SK-N-SH (cell line): ENCODE data around the gene ETHE1. TPM values are rescaled to one million over a fixed set of nuclear protein-coding genes. Genes with fewer than 3 reads are reported as not detected.

Experiments used
- CTCF ChIA-PET: fragments of 300-600, 350-600 bp; formaldehyde crosslinking; extraction: SDS; loops from one replicate; lab custom pipeline; 2021; lab: Yijun Ruan, JAX
- POLR2A ChIA-PET: fragments of 350-600 bp; sonication (Branson Sonifier 250); formaldehyde crosslinking; extraction: SDS; loops from one replicate; lab custom pipeline; 2020; ENCODE audit warnings: antibody characterized with exemption, inconsistent platforms; lab: Yijun Ruan, JAX
- DNase-seq: peaks from one replicate; pipeline ENCODE4 v3.0.0; 2012
- H2AFZ ChIP-seq: fragments of 200-600 bp; sonication (generic); 2 replicates; pipeline ENCODE4 v1.8.1; 2016; ENCODE audit warnings: antibody characterized with exemption, mild to moderate bottlenecking, low read depth
- H3F3A ChIP-seq: fragments of 200-600 bp; sonication (generic); replicated peaks from 2 replicates; pipeline ENCODE3; 2016; ENCODE audit warnings: antibody characterized with exemption, mild to moderate bottlenecking; ENCODE audit not compliant: insufficient read depth
- H3K27ac ChIP-seq, 2 experiments: fragments of 200-500 bp in 1 of 2; fragments of 200-600 bp in 1 of 2; sonication (Bioruptor generic) in 1 of 2; sonication (generic), shearing (Covaris generic) in 1 of 2; 2 replicates each; pipeline versions ENCODE4 v1.5.1 to v1.6.1; 2014 to 2016; ENCODE audit warnings: low read depth in 2 of 2, inconsistent platforms in 1 of 2, low read length in 1 of 2, mild to moderate bottlenecking in 1 of 2, mixed read lengths in 1 of 2
- H3K27me3 ChIP-seq: fragments of 200-600 bp; sonication (generic), shearing (Covaris generic); 2 replicates; pipeline ENCODE4 v1.6.1; 2016; ENCODE audit warnings: mixed run types; ENCODE audit not compliant: insufficient read depth
- H3K36me3 ChIP-seq, 2 experiments: fragments of 200-500 bp in 1 of 2; fragments of 200-600 bp in 1 of 2; sonication (Bioruptor generic) in 1 of 2; sonication (generic) in 1 of 2; replicated peaks in 1 of 2; 2 replicates each; pipeline versions ENCODE3 to v1.5.1; 2014 to 2016; ENCODE audit warnings: low read length in 1 of 2, mild to moderate bottlenecking in 1 of 2; ENCODE audit not compliant: insufficient read depth in 2 of 2, control insufficient read depth in 1 of 2
- H3K4me1 ChIP-seq, 2 experiments: fragments of 200-500 bp in 1 of 2; fragments of 200-600 bp in 1 of 2; sonication (Bioruptor generic) in 1 of 2; sonication (generic), shearing (Covaris generic) in 1 of 2; 2 replicates each; pipeline versions ENCODE4 v1.5.1 to v1.6.1; 2014 to 2016; ENCODE audit warnings: low read depth in 1 of 2, low read length in 1 of 2, mixed run types in 1 of 2; ENCODE audit not compliant: insufficient read depth in 2 of 2, control insufficient read depth in 1 of 2
- H3K4me2 ChIP-seq: fragments of 200-600 bp; sonication (generic), shearing (Covaris generic); 2 replicates; pipeline ENCODE4 v1.6.1; 2017; ENCODE audit warnings: mixed run types
- H3K4me3 ChIP-seq, 2 experiments: fragments of 200-500 bp in 1 of 2; fragments of 200-600 bp in 1 of 2; sonication (Bioruptor generic) in 1 of 2; sonication (generic), shearing (Covaris generic) in 1 of 2; 2 replicates each; pipeline versions ENCODE4 v1.5.1 to v1.8.1; 2014 to 2016; ENCODE audit warnings: low read depth in 2 of 2, inconsistent platforms in 1 of 2, low read length in 1 of 2, mild to moderate bottlenecking in 1 of 2, mixed read lengths in 1 of 2, moderate library complexity in 1 of 2
- H3K79me2 ChIP-seq: fragments of 200-600 bp; sonication (generic); 2 replicates; pipeline ENCODE4 v1.8.1; 2017; ENCODE audit warnings: mild to moderate bottlenecking; ENCODE audit not compliant: insufficient read depth
- H3K9ac ChIP-seq: fragments of 200-600 bp; sonication (generic); 2 replicates; pipeline ENCODE4 v1.6.1; 2017; ENCODE audit warnings: mixed run types
- H3K9me2 ChIP-seq: fragments of 200-600 bp; sonication (generic); 2 replicates; pipeline ENCODE4 v1.6.1; 2017; ENCODE audit warnings: mixed run types
- H3K9me3 ChIP-seq: fragments of 200-600 bp; sonication (generic); 2 replicates; pipeline ENCODE4 v1.6.1; 2017; ENCODE audit warnings: mixed run types, mild to moderate bottlenecking, moderate library complexity
- H4K20me1 ChIP-seq: fragments of 200-600 bp; sonication (generic); 2 replicates; pipeline ENCODE4 v1.6.1; 2017; ENCODE audit warnings: mild to moderate bottlenecking, mixed run types; ENCODE audit not compliant: insufficient read depth
- CHD2 ChIP-seq: fragments of 150-350 bp; IDR thresholded peaks from 2 replicates; pipeline ENCODE4 v1.6.1; 2018; ENCODE audit warnings: low read length; ENCODE audit not compliant: partially characterized antibody
- EP300 ChIP-seq, 2 experiments: IDR thresholded peaks; 2 replicates each; pipeline versions ENCODE4 v1.4.0 to v1.6.1; 2012; ENCODE audit warnings: borderline replicate concordance in 1 of 2, low read depth in 1 of 2, low read length in 1 of 2
- EZH2phosphoT487 ChIP-seq: fragments of 200-600 bp; sonication (generic); IDR thresholded peaks from 2 replicates; pipeline ENCODE4 v1.6.1; 2017; ENCODE audit warnings: low read depth, mixed run types, mild to moderate bottlenecking, antibody characterized with exemption, moderate library complexity, borderline replicate concordance
- FOSL2 ChIP-seq: IDR thresholded peaks from 2 replicates; pipeline ENCODE4 v1.4.0; 2012; ENCODE audit warnings: low read depth, mild to moderate bottlenecking, moderate library complexity, borderline replicate concordance
- FOXJ3 ChIP-seq: sonication (generic); formaldehyde crosslinking; IDR thresholded peaks from 2 replicates; pipeline ENCODE4 v1.5.1; 2020; ENCODE audit warnings: mild to moderate bottlenecking, missing genetic modification reagents
- GATA2 ChIP-seq: sonication (generic); formaldehyde crosslinking; IDR thresholded peaks from 2 replicates; pipeline ENCODE4 v1.5.0; 2020; ENCODE audit warnings: mild to moderate bottlenecking, missing genetic modification reagents
- MEF2A ChIP-seq: IDR thresholded peaks from 2 replicates; pipeline ENCODE4 v1.4.0; 2012; ENCODE audit warnings: low read depth, borderline replicate concordance
- NFIC ChIP-seq: IDR thresholded peaks from 2 replicates; pipeline ENCODE4 v1.4.0; 2012; ENCODE audit warnings: borderline replicate concordance
- NRF1 ChIP-seq: IDR thresholded peaks from 2 replicates; pipeline ENCODE4 v1.6.1; 2012; ENCODE audit warnings: low read depth, mild to moderate bottlenecking, low read length
- POLR2AphosphoS5 ChIP-seq: IDR thresholded peaks from 2 replicates; pipeline ENCODE4 v1.6.1; 2012; ENCODE audit warnings: low read depth, low read length
- RAD21 ChIP-seq: IDR thresholded peaks from 2 replicates; pipeline ENCODE4 v1.6.1; 2012; ENCODE audit warnings: mild to moderate bottlenecking, low read length
- RCOR1 ChIP-seq: fragments of 150-350 bp; IDR thresholded peaks from 2 replicates; pipeline ENCODE4 v1.6.1; 2017; ENCODE audit warnings: antibody characterized with exemption, low read length
- SIN3A ChIP-seq: IDR thresholded peaks from 2 replicates; pipeline ENCODE4 v1.6.1; 2012; ENCODE audit warnings: low read depth, mild to moderate bottlenecking, low read length, moderate library complexity, borderline replicate concordance
- TAF1 ChIP-seq: IDR thresholded peaks from 2 replicates; pipeline ENCODE4 v1.6.1; 2012; ENCODE audit warnings: low read depth, mild to moderate bottlenecking, low read length, moderate library complexity, borderline replicate concordance
- TCF12 ChIP-seq: IDR thresholded peaks from 2 replicates; pipeline ENCODE4 v1.4.0; 2012
- TEAD4 ChIP-seq: IDR thresholded peaks from 2 replicates; pipeline ENCODE4 v1.4.0; 2012; ENCODE audit warnings: mild to moderate bottlenecking, borderline replicate concordance; ENCODE audit not compliant: insufficient read depth
- YY1 ChIP-seq: IDR thresholded peaks from 2 replicates; pipeline ENCODE4 v1.4.0; 2012; ENCODE audit warnings: low read depth, mild to moderate bottlenecking
- WGBS: methylation state at CpG from one replicate; pipeline ENCODE4 v1.1.6; 2017; ENCODE audit warnings: low lambda C conversion rate; 5-methylcytosine and 5-hydroxymethylcytosine counted together
- polyA plus RNA-seq, 3 experiments: library from polyadenylated mRNA; depleted of rRNA; stranded (reverse); fragments of >200 nt; gene quantifications; 2 replicates each; pipeline ENCODE4 v1.2.3, GENCODE V29; 2012
- TF ChIP-seq, protein P1 (sequence below): IDR thresholded peaks from 2 replicates; pipeline ENCODE4 v1.4.0; 2012; ENCODE audit warnings: low read depth
- TF ChIP-seq, protein P2 (sequence below): IDR thresholded peaks from 2 replicates; pipeline ENCODE4 v1.4.0; 2012; ENCODE audit warnings: low read depth, borderline replicate concordance
- TF ChIP-seq, protein P3 (sequence below): IDR thresholded peaks from 2 replicates; pipeline ENCODE4 v1.6.1; 2012; ENCODE audit warnings: mild to moderate bottlenecking, low read depth, low read length, moderate library complexity
- TF ChIP-seq, protein P4 (sequence below): fragments of 150-350 bp; IDR thresholded peaks from 2 replicates; pipeline ENCODE4 v1.6.1; 2016; ENCODE audit warnings: mild to moderate bottlenecking, low read depth, low read length
- TF ChIP-seq, protein P5 (sequence below): IDR thresholded peaks from 2 replicates; pipeline ENCODE4 v1.4.0; 2012; ENCODE audit warnings: low read depth, borderline replicate concordance

Gene ETHE1
- polyA plus RNA-seq, 1 of the 3 experiments (the other 2 are of a cell fraction): 86.2 TPM

DNA sequence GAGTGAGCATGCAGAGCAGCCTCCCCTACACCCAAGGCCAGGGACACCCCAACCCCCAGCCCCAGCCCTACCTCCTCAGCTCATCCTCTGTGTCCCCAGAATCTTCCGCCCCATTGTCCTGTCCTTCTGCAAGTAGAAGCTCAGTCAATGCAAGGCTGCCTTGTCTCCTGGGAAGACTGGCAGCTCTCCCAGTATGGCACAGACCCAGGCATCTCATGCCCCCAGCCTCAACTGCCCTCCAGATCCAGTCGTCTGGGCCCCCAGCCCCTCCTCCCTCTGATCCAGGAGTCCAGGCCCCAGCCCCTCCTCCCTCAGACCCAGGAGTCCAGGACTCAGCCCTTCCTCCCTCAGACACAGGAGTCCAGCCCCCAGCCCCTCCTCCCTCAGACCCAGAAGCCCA is 19.0 kb upstream of the ETHE1 start:
- Histone ChIP-seq H3K27ac (no peak overlapping the region), H3K9me2 (no peaks in the 10 kb centered on the region), H3K27me3 (no peaks in the 10 kb centered on the region), H3K4me1 (no peaks in the 10 kb centered on the region), H3K4me3 (no peak overlapping the region), H4K20me1 (no peaks in the 10 kb centered on the region), H3K9me3 (no peaks in the 10 kb centered on the region), H3K79me2 (no peaks in the 10 kb centered on the region), H3K36me3 (peaks cover 14 to 29% of the 10 kb centered on the region in 2 experiments)
- ChIA-PET CTCF (interaction anchor here (0.6 to 1.1 kb wide), 2 partner anchors 10 to 49 kb away, joined by 3 read pairs; no protein-coding TSS in a partner anchor), POLR2A (interaction anchor here (1.2 kb wide), 1 partner anchor 34 kb away, joined by 3 read pairs; no protein-coding TSS in a partner anchor)
- 81% methylated on average over 2 of the region's 2 CpGs for WGBS
- TF ChIP-seq POLR2AphosphoS5 (no peak), EZH2phosphoT487 (no peak), EP300 (IDR thresholded peaks at IDR 0.05; ENCODE audit: borderline replicate concordance in 1 of 2, low read depth in 1 of 2, low read length in 1 of 2) (no peak), TCF12 (no peak), GATA2 (CRISPR knock-in tag) (no peak), CHD2 (no peak), SIN3A (no peak), TEAD4 (no peak), RAD21 (no peak), TAF1 (no peak)
- TF ChIP-seq, all 33 proteins: peak for 0
- no peak overlapping the region for H3K9ac ChIP-seq
- no peak for DNase-seq
- H3K4me2 ChIP-seq: no peak overlapping the region
- peaks cover 6% of the 10 kb centered on the region for H3F3A ChIP-seq
- no peak overlapping the region for H2AFZ ChIP-seq

DNA sequence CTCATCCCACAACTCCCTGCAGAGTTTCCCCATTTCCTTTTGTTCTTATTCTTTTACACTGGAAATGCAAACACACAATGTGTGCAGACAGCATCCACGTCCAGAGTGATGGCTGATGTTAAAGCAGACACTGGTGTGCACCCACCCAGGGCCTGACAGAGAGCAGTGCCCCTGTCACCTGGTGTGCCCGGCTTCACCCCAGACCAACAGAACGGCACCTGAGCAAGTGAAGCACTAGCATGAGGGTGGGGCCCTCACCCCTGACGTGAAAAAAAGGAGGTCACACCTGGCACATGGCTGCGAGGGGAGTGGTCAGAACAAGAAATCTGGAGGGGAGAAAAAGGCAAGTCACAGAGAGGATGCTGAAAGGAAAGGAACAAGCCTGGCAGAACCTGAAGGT is 18.3 kb upstream of the ETHE1 start:
- Histone ChIP-seq H3K9ac (no peak overlapping the region), H3K4me1 (no peaks in the 10 kb centered on the region), H3K9me2 (no peaks in the 10 kb centered on the region), H3K79me2 (no peaks in the 10 kb centered on the region), H3F3A (peaks cover 6% of the 10 kb centered on the region), H4K20me1 (no peaks in the 10 kb centered on the region), H3K9me3 (no peaks in the 10 kb centered on the region), H2AFZ (no peak overlapping the region), H3K4me3 (no peak overlapping the region), H3K27me3 (no peaks in the 10 kb centered on the region), H3K4me2 (no peak overlapping the region), H3K27ac (no peak overlapping the region; a peak in 1 of 4 replicates), H3K36me3 (peaks cover 10 to 29% of the 10 kb centered on the region in 2 experiments)
- no peak for DNase-seq
- ChIA-PET POLR2A (no interaction called here), CTCF (interaction anchor here (0.6 to 1.1 kb wide), 2 partner anchors 9 to 50 kb away, joined by 3 read pairs; no protein-coding TSS in a partner anchor)
- 88% methylated on average over 5 of the region's 5 CpGs for WGBS
- TF ChIP-seq, protein P1, sequence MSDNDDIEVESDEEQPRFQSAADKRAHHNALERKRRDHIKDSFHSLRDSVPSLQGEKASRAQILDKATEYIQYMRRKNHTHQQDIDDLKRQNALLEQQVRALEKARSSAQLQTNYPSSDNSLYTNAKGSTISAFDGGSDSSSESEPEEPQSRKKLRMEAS: no peak
- no peak for TF ChIP-seq RCOR1
- TF ChIP-seq NFIC: no peak
- TF ChIP-seq YY1: no peak
- no peak for TF ChIP-seq MEF2A
- TF ChIP-seq, protein P2, sequence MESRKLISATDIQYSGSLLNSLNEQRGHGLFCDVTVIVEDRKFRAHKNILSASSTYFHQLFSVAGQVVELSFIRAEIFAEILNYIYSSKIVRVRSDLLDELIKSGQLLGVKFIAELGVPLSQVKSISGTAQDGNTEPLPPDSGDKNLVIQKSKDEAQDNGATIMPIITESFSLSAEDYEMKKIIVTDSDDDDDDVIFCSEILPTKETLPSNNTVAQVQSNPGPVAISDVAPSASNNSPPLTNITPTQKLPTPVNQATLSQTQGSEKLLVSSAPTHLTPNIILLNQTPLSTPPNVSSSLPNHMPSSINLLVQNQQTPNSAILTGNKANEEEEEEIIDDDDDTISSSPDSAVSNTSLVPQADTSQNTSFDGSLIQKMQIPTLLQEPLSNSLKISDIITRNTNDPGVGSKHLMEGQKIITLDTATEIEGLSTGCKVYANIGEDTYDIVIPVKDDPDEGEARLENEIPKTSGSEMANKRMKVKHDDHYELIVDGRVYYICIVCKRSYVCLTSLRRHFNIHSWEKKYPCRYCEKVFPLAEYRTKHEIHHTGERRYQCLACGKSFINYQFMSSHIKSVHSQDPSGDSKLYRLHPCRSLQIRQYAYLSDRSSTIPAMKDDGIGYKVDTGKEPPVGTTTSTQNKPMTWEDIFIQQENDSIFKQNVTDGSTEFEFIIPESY: no peak
- TF ChIP-seq NRF1: no peak
- TF ChIP-seq FOXJ3 (CRISPR knock-in tag): no peak
- TF ChIP-seq, protein P3, sequence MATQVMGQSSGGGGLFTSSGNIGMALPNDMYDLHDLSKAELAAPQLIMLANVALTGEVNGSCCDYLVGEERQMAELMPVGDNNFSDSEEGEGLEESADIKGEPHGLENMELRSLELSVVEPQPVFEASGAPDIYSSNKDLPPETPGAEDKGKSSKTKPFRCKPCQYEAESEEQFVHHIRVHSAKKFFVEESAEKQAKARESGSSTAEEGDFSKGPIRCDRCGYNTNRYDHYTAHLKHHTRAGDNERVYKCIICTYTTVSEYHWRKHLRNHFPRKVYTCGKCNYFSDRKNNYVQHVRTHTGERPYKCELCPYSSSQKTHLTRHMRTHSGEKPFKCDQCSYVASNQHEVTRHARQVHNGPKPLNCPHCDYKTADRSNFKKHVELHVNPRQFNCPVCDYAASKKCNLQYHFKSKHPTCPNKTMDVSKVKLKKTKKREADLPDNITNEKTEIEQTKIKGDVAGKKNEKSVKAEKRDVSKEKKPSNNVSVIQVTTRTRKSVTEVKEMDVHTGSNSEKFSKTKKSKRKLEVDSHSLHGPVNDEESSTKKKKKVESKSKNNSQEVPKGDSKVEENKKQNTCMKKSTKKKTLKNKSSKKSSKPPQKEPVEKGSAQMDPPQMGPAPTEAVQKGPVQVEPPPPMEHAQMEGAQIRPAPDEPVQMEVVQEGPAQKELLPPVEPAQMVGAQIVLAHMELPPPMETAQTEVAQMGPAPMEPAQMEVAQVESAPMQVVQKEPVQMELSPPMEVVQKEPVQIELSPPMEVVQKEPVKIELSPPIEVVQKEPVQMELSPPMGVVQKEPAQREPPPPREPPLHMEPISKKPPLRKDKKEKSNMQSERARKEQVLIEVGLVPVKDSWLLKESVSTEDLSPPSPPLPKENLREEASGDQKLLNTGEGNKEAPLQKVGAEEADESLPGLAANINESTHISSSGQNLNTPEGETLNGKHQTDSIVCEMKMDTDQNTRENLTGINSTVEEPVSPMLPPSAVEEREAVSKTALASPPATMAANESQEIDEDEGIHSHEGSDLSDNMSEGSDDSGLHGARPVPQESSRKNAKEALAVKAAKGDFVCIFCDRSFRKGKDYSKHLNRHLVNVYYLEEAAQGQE: no peak
- TF ChIP-seq, protein P4, sequence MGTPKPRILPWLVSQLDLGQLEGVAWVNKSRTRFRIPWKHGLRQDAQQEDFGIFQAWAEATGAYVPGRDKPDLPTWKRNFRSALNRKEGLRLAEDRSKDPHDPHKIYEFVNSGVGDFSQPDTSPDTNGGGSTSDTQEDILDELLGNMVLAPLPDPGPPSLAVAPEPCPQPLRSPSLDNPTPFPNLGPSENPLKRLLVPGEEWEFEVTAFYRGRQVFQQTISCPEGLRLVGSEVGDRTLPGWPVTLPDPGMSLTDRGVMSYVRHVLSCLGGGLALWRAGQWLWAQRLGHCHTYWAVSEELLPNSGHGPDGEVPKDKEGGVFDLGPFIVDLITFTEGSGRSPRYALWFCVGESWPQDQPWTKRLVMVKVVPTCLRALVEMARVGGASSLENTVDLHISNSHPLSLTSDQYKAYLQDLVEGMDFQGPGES: no peak
- TF ChIP-seq, protein P5, sequence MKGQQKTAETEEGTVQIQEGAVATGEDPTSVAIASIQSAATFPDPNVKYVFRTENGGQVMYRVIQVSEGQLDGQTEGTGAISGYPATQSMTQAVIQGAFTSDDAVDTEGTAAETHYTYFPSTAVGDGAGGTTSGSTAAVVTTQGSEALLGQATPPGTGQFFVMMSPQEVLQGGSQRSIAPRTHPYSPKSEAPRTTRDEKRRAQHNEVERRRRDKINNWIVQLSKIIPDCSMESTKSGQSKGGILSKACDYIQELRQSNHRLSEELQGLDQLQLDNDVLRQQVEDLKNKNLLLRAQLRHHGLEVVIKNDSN: no peak
- no peak for TF ChIP-seq FOSL2
